Activated naive CD8-positive, alpha-beta T cell (primary cell): ENCODE measurements around the gene GRIN2D.
"Not testable (repeated sequence)": the region's sequence is repeated elsewhere in the genome, so short reads cannot be mapped to it uniquely, and the experiment has no call there.

Experiments used
- H3K27ac Mint-ChIP-seq: one replicate; pipeline ENCODE4 v1.8.0; 2021; ENCODE audit warnings: mixed read lengths
- H3K27me3 Mint-ChIP-seq: one replicate; pipeline ENCODE4 v1.8.0; 2021; ENCODE audit warnings: mixed read lengths
- H3K36me3 Mint-ChIP-seq: one replicate; pipeline ENCODE4 v1.8.0; 2021; ENCODE audit warnings: mixed read lengths
- H3K4me1 Mint-ChIP-seq: one replicate; pipeline ENCODE4 v1.8.0; 2021; ENCODE audit warnings: low read depth, mixed read lengths
- H3K4me3 Mint-ChIP-seq: one replicate; pipeline ENCODE4 v1.8.0; 2021; ENCODE audit warnings: mild to moderate bottlenecking, mixed read lengths
- H3K9me3 Mint-ChIP-seq: one replicate; pipeline ENCODE4 v1.8.0; 2021; ENCODE audit warnings: low read depth, mixed read lengths

GRIN2D gene

DNA sequence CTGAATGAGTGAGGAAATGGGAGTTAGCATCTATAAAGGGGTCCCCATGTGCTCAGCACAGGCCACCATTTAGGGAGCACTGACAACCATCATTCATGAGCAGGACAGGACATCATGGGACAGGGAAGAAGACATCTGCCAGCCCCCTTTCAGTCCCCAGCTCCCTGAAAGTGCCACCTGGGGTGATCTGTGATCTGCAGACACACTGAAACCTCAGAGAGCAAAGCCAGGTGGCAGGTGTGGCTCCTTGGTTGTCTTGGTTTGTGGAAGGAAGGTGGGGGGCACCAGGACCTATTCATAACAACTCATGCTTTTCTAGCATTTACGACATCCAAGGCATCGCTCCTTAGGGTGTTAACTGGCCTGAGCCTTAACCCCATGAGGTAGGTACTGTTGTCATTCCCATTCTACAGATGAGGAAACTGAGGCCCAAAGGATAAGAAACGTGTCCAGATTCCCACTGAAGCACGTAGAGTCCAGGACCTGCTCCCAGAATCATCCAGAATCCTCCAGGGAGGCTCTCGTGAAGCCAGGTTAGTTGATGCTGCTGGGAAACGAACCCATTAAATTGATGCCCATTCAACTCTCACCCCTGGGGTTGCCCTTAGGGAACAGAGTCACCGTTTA is 7.9 kb upstream of the GRIN2D start:
- Mint-ChIP-seq H3K9me3 (no peaks in the 10 kb centered on the region), H3K27ac (no peak overlapping the region), H3K4me3 (no peak overlapping the region), H3K27me3 (no peaks in the 10 kb centered on the region), H3K36me3 (peaks cover 5% of the 10 kb centered on the region), H3K4me1 (peaks cover 5% of the 10 kb centered on the region)

GRCh38 chr19:48386981-48387380 is 6.5 kb upstream of the GRIN2D start:
- H3K4me3 Mint-ChIP-seq, result no peak overlapping the region
- H3K4me1 Mint-ChIP-seq, result peaks cover 8% of the 10 kb centered on the region
- no peaks in the 10 kb centered on the region for H3K9me3 Mint-ChIP-seq
- H3K27me3 Mint-ChIP-seq, result no peaks in the 10 kb centered on the region
- H3K27ac Mint-ChIP-seq, result no peak overlapping the region
- peaks cover 5% of the 10 kb centered on the region for H3K36me3 Mint-ChIP-seq

GRCh38 chr19:48390188-48391099 is 3.0 kb upstream of the GRIN2D start:
- H3K4me1 Mint-ChIP-seq, result peaks cover 23% of the 10 kb centered on the region
- H3K4me3 Mint-ChIP-seq, result peak overlapping the region; percentile 92
- H3K36me3 Mint-ChIP-seq, result peaks cover 2% of the 10 kb centered on the region
- H3K9me3 Mint-ChIP-seq, result no peaks in the 10 kb centered on the region
- H3K27ac Mint-ChIP-seq, result peak overlapping the region; percentile 91
- H3K27me3 Mint-ChIP-seq, result peaks cover 3% of the 10 kb centered on the region

DNA sequence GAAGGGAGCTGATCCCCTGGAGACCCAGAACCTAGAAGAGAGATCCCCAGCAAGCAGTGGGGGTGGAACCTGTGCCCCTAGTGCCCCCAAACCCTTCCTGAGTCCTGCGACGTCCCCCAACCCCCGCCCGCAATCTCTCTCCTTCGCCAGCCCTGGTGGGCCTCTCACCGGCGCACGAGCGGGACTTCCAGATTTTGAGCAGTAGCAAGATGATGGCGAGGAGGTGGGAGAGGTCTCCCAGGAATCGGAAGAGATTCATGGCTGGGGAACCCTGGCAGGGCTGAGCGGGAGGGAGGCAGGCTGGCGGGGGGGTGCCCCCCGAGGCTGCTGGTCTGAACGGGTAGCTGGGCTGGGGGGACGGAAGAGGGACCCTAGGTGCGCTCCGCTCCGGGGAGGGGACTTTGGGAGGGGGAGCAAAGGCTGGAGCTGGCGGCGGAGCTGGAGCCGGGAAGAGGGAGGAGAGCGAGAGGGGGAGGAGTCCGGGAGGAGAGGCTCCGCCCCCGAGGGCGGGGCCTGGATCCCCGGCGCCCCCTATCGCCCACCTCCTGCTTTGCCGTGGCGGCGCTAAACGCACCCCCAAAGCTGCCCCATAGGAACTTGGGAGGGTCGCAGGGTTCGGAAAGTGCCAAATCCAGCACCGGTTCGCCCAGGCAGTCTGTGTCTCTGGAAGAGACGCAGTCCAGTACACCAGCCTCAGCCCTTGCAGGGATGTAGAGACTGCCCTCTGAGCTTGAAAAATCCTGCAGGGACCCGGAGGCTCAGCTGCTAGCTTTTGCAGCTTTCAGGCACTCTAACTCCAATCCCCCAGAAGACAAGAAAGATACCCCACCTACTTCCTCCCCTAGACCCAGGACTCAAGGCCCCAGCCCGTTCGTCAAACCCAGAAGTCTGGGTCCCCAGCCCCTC is 2.1 kb upstream of the GRIN2D start, which contains the start of gene KDELR1:
Gene KDELR1 (minus strand): TSS at position 452 of the 906 bp plus-strand sequence. CDS start 193 bp downstream, at position 259.
- Mint-ChIP-seq H3K4me3 (peak within 1 kb of the TSS; percentile 92), H3K27me3 (peaks cover 5% of the 10 kb centered on the region), H3K9me3 (no peaks in the 10 kb centered on the region), H3K27ac (peak within 1 kb of the TSS; percentile 91), H3K36me3 (peaks cover 2% of the 10 kb centered on the region), H3K4me1 (peaks cover 29% of the 10 kb centered on the region)

- peak overlapping the region; percentile 91 for H3K27ac Mint-ChIP-seq
Observed at GRCh38 chr19:48392006-48392344, 1.5 kb upstream of the GRIN2D start.

DNA sequence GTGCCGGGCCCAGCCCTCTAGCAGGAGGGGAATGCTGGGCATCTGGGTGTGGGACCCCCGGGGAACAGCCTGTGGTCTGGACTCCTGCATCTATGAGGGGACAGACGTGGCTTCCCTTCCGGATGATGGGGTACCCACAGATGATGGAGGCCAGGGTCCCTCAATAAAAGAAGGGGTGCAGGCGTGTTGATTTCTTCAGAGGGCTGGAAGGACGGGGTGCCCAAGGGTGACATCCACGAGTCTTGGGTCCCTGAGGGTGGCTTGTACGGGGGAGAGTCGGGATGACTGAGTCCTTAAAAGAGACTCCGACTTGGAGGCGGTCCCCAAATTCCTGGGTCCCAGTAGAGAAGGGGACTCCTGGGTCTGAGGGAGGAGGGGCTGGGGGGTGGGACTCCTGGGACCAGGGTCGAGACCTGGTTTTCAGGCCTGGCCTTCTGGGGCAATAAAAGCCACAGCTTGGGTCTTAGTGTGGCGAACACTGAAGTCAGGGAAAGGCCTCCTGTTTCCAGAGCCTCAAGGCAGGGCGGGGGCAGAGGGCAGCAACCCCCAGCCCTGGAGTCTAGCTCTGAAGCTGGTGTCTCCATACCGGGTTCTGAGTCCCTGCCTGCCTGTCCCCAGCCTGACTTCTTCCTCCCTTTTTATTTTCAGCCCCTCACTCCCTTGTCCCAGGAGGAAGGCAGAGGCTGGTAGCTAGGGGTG is 459 bp upstream of the GRIN2D start:
- H3K27me3 Mint-ChIP-seq, result peaks cover 10% of the 10 kb centered on the region
- H3K4me1 Mint-ChIP-seq, result peaks cover 37% of the 10 kb centered on the region
- peak overlapping the region; percentile 51 for H3K4me3 Mint-ChIP-seq
- no peaks in the 10 kb centered on the region for H3K9me3 Mint-ChIP-seq
- H3K27ac Mint-ChIP-seq, result no peak overlapping the region
- H3K36me3 Mint-ChIP-seq, result peaks cover 2% of the 10 kb centered on the region

More at GRCh38 chr19:48392006-48392344, 1.5 kb upstream of the GRIN2D start:
- not testable (repeated sequence) for H3K36me3 Mint-ChIP-seq, H3K27me3 Mint-ChIP-seq, H3K9me3 Mint-ChIP-seq
- peaks cover 29% of the 10 kb centered on the region for H3K4me1 Mint-ChIP-seq
- H3K4me3 Mint-ChIP-seq, result peak overlapping the region; percentile 92

DNA sequence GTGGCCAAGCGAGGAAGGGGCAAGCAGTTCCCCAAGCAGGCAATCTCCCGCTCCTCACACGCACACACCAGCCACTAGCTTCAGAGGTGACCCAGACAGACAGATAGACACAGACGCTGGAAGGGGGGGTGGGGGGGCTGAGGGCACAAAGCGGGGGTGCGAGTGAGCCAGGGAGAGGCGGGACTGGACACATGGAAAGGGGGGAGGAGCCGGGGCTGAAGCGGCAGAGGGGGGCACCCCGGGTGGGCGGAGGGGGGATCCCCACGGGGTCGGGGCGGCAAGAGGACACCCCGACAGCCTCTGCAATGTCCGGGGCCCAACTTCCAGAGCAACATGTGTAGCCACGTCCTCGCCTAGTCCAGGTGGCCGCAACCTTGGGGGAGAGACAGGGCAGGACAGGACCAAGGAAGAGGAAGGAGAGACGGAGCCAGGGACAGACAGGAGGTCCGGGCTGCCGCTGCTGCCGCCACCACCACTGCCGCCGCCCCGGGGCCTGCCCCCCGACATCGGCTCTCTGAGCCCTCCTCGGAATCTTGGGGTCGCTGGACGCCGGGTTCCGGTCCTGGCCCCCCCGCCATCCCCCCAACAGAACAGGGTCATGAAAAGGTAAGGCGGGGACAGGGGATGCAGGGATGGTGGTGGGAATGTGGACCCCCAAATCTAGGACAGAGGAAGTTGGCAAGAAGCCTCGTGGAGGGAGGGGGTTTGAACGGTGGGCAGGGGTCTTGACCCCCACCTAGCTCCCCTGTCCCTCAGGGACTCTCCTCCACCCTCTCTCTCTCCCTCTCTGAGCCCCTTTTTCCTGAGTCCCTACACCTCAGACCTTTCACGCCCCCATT is 1.1 kb downstream of the GRIN2D start:
- Mint-ChIP-seq H3K27me3 (peaks cover 10% of the 10 kb centered on the region), H3K4me3 (peak overlapping the region; percentile 79), H3K4me1 (peaks cover 41% of the 10 kb centered on the region), H3K27ac (no peak overlapping the region), H3K36me3 (no peaks in the 10 kb centered on the region), H3K9me3 (no peaks in the 10 kb centered on the region)

GRCh38 chr19:48395170-48395455 is 1.6 kb downstream of the GRIN2D start:
- Mint-ChIP-seq H3K4me1 (peaks cover 43% of the 10 kb centered on the region), H3K27me3 (peaks cover 10% of the 10 kb centered on the region), H3K9me3 (no peaks in the 10 kb centered on the region), H3K27ac (no peak overlapping the region), H3K36me3 (no peaks in the 10 kb centered on the region), H3K4me3 (no peak overlapping the region)

GRCh38 chr19:48395499-48395898 is 2.0 kb downstream of the GRIN2D start:
- Mint-ChIP-seq H3K4me1 (peaks cover 45% of the 10 kb centered on the region), H3K27me3 (peaks cover 10% of the 10 kb centered on the region), H3K4me3 (no peak overlapping the region)

GRCh38 chr19:48396016-48396823 is 2.8 kb downstream of the GRIN2D start:
- Mint-ChIP-seq H3K9me3 (no peaks in the 10 kb centered on the region), H3K4me3 (no peak overlapping the region), H3K27me3 (peaks cover 10% of the 10 kb centered on the region), H3K4me1 (peaks cover 45% of the 10 kb centered on the region), H3K27ac (no peak overlapping the region), H3K36me3 (no peaks in the 10 kb centered on the region)

More at GRCh38 chr19:48395499-48395898, 2.0 kb downstream of the GRIN2D start:
- Mint-ChIP-seq H3K9me3 (no peaks in the 10 kb centered on the region), H3K36me3 (no peaks in the 10 kb centered on the region), H3K27ac (no peak overlapping the region)

DNA sequence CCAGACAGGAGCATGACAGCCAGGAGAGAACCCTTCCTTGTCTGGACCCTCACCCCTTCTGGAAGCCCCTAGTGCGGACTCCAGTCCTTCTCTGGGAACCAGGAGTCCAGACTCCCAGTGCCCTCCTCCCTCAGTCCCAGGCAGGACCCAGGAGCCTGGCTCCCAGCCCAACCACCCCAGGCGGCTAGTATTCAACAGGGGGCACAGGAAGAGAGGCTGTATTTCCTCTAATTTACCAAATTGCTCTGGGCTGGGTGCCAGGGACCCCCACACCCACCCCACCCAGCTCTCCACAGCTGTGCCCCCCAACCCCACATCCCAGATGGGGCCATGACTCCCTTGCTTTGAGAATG is 3.3 kb downstream of the GRIN2D start:
- H3K36me3 Mint-ChIP-seq, result no peaks in the 10 kb centered on the region
- no peak overlapping the region for H3K4me3 Mint-ChIP-seq
- no peak overlapping the region for H3K27ac Mint-ChIP-seq
- H3K9me3 Mint-ChIP-seq, result no peaks in the 10 kb centered on the region
- H3K4me1 Mint-ChIP-seq, result peaks cover 42% of the 10 kb centered on the region
- H3K27me3 Mint-ChIP-seq, result peaks cover 10% of the 10 kb centered on the region

DNA sequence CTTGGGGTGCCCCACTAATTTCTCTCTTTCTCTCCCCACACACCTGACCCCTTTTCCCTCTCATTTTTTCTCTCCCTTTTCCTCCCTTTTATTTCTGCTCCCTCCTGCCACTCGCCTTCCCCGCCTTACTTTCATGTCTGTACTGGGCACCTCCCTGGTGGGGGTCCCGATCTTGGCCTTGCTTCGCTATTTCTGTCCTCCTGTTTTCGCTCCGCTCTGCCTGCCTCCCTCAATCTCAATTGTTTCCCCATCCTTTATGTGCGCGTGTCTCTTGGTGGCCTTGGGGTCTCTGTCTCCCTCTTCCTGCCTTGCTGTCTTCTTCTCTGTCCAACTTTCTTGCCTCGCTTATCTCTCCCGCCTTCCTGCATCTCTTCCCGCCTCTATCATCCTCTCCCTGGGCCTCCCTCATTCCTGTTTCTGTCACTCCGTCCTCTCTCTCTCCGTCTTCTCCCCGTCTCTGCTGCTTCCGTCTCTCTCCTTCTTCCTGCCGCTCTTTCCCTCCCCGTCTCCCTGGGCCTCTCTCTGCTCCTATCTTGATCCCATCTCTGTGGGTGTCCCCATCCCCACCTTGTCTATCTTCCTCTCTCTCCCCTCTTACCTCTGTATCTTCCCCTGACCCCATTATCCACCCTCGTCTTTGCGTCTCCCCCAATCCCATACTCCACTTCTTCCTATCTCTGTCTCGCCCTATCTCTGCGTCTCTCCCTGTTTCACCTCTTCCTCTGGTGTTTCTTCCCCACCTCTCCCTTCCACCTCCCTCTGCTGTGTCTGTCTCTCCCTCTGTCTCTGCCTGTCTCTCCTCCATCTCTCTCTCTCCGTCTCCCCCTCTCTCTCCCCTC is 4.0 kb downstream of the GRIN2D start:
- Mint-ChIP-seq H3K4me1 (peaks cover 40% of the 10 kb centered on the region), H3K27me3 (peaks cover 10% of the 10 kb centered on the region), H3K27ac (peak overlapping the region; percentile 85), H3K9me3 (no peaks in the 10 kb centered on the region), H3K4me3 (peak overlapping the region; percentile 91), H3K36me3 (no peaks in the 10 kb centered on the region)

GRCh38 chr19:48398102-48398374 is 4.6 kb downstream of the GRIN2D start:
- Mint-ChIP-seq H3K27me3 (peaks cover 10% of the 10 kb centered on the region), H3K4me1 (peaks cover 36% of the 10 kb centered on the region)

More at GRCh38 chr19:48398102-48398374, 4.6 kb downstream of the GRIN2D start:
- H3K4me3 Mint-ChIP-seq, result peak overlapping the region; percentile 91
- H3K36me3 Mint-ChIP-seq, result no peaks in the 10 kb centered on the region
- H3K27ac Mint-ChIP-seq, result peak overlapping the region; percentile 85
- no peaks in the 10 kb centered on the region for H3K9me3 Mint-ChIP-seq
